ENCODE results near the gene RPLP2. TPM values are rescaled to one million over a fixed set of nuclear protein-coding genes. Genes with fewer than 3 reads are reported as not detected.
A peak's percentile ranks its signal among the peaks of the same experiment; 100 is the strongest.

The RPLP2 gene
- polyA plus RNA-seq, 1 of the 3 experiments (the other 2 are of a cell fraction), result 799 TPM

DNA sequence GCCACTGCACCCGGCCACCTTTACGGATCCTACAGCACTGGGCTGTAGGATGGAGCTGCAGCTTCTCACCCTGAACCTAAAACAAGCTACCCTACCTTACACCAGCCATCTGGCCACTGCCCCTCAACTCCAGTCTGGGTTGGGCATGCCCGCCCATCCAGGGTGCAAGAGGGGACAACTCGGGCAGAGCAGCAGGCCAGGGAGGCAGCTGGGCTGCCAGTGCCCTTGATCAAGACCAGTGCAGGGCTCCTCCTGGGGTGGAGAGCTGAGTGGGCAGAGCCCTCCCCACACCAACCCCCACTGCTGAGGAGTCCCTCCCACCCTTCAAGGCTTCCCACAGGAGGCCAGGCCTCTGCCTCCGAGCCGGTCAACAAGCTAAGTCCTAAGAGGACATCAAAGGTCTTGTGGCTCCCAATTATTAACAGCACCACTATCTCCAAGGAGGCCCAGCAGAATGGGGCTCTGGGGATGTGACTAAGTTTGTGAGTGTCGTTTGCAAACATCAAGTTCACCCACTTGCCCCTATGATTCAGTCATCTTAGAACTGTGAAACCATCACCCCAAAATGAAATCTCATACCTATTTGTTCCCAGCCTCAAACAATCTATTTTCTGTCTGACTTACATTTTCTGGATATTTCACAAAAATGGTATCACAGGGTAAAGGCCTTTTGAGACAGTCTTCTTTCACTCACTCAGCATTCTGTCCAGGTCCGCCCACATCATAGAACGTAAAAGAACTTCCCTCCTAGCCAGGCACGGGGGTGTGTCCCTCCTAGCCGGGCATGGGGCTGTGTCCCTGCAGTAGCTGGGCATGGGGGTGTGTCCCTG is 43.4 kb upstream of the RPLP2 start:
- Histone ChIP-seq H3K4me2 (no peak overlapping the region), H3K9me2 (no peaks in the 10 kb centered on the region), H3K79me2 (ENCODE audit: insufficient read depth) (peaks cover 10% of the 10 kb centered on the region), H2AFZ (ENCODE audit: low read depth) (no peak overlapping the region), H3K9me3 (no peaks in the 10 kb centered on the region), H3K36me3 (replicated peaks in 1 of 2; ENCODE audit: control insufficient read depth in 1 of 2, insufficient read depth in 2 of 2, low read length in 1 of 2) (peaks cover 13 to 51% of the 10 kb centered on the region in 2 experiments), H3K9ac (no peak overlapping the region), H4K20me1 (ENCODE audit: insufficient read depth) (peaks cover 9% of the 10 kb centered on the region), H3K27ac (ENCODE audit: low read depth in 2 of 2, low read length in 1 of 2) (no peak overlapping the region), H3K4me3 (ENCODE audit: low read depth in 2 of 2, low read length in 1 of 2) (no peak overlapping the region), H3K4me1 (ENCODE audit: control insufficient read depth in 1 of 2, insufficient read depth in 2 of 2, low read depth in 1 of 2, low read length in 1 of 2) (peaks cover 5 to 9% of the 10 kb centered on the region in 2 experiments; a peak in 2 of 4 replicates), H3F3A (replicated peaks; ENCODE audit: insufficient read depth) (peaks cover 24% of the 10 kb centered on the region), H3K27me3 (ENCODE audit: insufficient read depth) (no peaks in the 10 kb centered on the region)
- WGBS (ENCODE audit: low lambda C conversion rate), result 95% methylated on average over 7 of the region's 11 CpGs
- peak; percentile 23 for DNase-seq
- POLR2A ChIA-PET, result no interaction called here
- no peak for TF ChIP-seq FOXJ3 (CRISPR knock-in tag; IDR thresholded peaks at IDR 0.05)
- TF ChIP-seq, protein P1, sequence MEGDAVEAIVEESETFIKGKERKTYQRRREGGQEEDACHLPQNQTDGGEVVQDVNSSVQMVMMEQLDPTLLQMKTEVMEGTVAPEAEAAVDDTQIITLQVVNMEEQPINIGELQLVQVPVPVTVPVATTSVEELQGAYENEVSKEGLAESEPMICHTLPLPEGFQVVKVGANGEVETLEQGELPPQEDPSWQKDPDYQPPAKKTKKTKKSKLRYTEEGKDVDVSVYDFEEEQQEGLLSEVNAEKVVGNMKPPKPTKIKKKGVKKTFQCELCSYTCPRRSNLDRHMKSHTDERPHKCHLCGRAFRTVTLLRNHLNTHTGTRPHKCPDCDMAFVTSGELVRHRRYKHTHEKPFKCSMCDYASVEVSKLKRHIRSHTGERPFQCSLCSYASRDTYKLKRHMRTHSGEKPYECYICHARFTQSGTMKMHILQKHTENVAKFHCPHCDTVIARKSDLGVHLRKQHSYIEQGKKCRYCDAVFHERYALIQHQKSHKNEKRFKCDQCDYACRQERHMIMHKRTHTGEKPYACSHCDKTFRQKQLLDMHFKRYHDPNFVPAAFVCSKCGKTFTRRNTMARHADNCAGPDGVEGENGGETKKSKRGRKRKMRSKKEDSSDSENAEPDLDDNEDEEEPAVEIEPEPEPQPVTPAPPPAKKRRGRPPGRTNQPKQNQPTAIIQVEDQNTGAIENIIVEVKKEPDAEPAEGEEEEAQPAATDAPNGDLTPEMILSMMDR (IDR thresholded peaks at IDR 0.05), result no peak
- TF ChIP-seq, protein P2, sequence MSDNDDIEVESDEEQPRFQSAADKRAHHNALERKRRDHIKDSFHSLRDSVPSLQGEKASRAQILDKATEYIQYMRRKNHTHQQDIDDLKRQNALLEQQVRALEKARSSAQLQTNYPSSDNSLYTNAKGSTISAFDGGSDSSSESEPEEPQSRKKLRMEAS (IDR thresholded peaks at IDR 0.05; ENCODE audit: low read depth), result no peak
- TF ChIP-seq EP300 (IDR thresholded peaks at IDR 0.05; ENCODE audit: borderline replicate concordance in 1 of 2, low read depth in 1 of 2, low read length in 1 of 2), result no peak
- TF ChIP-seq PBX3 (IDR thresholded peaks at IDR 0.05), result no peak
- no peak for TF ChIP-seq ZBTB33 (IDR thresholded peaks at IDR 0.05; ENCODE audit: borderline replicate concordance, low read depth)
- no peak for TF ChIP-seq EZH2phosphoT487 (IDR thresholded peaks at IDR 0.05; ENCODE audit: borderline replicate concordance, low read depth)
- CTCF ChIA-PET, result interaction anchor here (0.7 to 6.3 kb wide), 9 partner anchors 10 to 39 kb away, joined by 3 to 31 read pairs (median 4); partner anchors contain the start of gene GATD1

- WGBS (ENCODE audit: low lambda C conversion rate), result 84% methylated on average over 2 of the region's 2 CpGs
- H3K4me2 ChIP-seq, result no peak overlapping the region
- H3K27me3 ChIP-seq (ENCODE audit: insufficient read depth), result no peaks in the 10 kb centered on the region
- H4K20me1 ChIP-seq (ENCODE audit: insufficient read depth), result peaks cover 9% of the 10 kb centered on the region
- POLR2A ChIA-PET, result no interaction called here
- peaks cover 13 to 57% of the 10 kb centered on the region in 2 experiments for H3K36me3 ChIP-seq (replicated peaks in 1 of 2; ENCODE audit: control insufficient read depth in 1 of 2, insufficient read depth in 2 of 2, low read length in 1 of 2)
- no peak for TF ChIP-seq RXRA (IDR thresholded peaks at IDR 0.05; ENCODE audit: borderline replicate concordance, low read depth)
- TF ChIP-seq, protein P1 (IDR thresholded peaks at IDR 0.05), result no peak
- no peak for TF ChIP-seq TCF12 (IDR thresholded peaks at IDR 0.05)
- TF ChIP-seq SMC3 (IDR thresholded peaks at IDR 0.05; ENCODE audit: low read depth, low read length), result no peak
- no peak overlapping the region for H3K27ac ChIP-seq (ENCODE audit: low read depth in 2 of 2, low read length in 1 of 2)
- peaks cover 5 to 9% of the 10 kb centered on the region in 2 experiments; a peak in 2 of 4 replicates for H3K4me1 ChIP-seq (ENCODE audit: control insufficient read depth in 1 of 2, insufficient read depth in 2 of 2, low read depth in 1 of 2, low read length in 1 of 2)
- no peak overlapping the region for H3K4me3 ChIP-seq (ENCODE audit: low read depth in 2 of 2, low read length in 1 of 2)
- CTCF ChIA-PET, result interaction anchor here (1.5 to 6.3 kb wide), 2 partner anchors 9 to 13 kb away, joined by 3 to 31 read pairs; partner anchors contain the start of gene GATD1
- peaks cover 12% of the 10 kb centered on the region for H3K79me2 ChIP-seq (ENCODE audit: insufficient read depth)
- H2AFZ ChIP-seq (ENCODE audit: low read depth), result no peak overlapping the region
- no peaks in the 10 kb centered on the region for H3K9me2 ChIP-seq
- no peak overlapping the region for H3K9ac ChIP-seq
- H3F3A ChIP-seq (replicated peaks; ENCODE audit: insufficient read depth), result peaks cover 19% of the 10 kb centered on the region
- no peak for DNase-seq
- no peaks in the 10 kb centered on the region for H3K9me3 ChIP-seq
Measured at GRCh38 chr11:766936-767210, 42.9 kb upstream of the RPLP2 start.
